ENCODE results near the gene CACNA1C. TPM values are rescaled to one million over a fixed set of nuclear protein-coding genes. Genes with fewer than 3 reads are reported as not detected.

The CACNA1C gene
- polyA plus RNA-seq, 1 of the 3 experiments (the other 2 are of a cell fraction), result 1.5 TPM

- Histone ChIP-seq H3K9me2 (no peaks in the 10 kb centered on the region), H3K4me3 (ENCODE audit: low read depth in 2 of 2, low read length in 1 of 2) (no peak overlapping the region), H3K36me3 (replicated peaks in 1 of 2; ENCODE audit: control insufficient read depth in 1 of 2, insufficient read depth in 2 of 2, low read length in 1 of 2) (no peaks in the 10 kb centered on the region), H3K9ac (no peak overlapping the region), H3K9me3 (no peaks in the 10 kb centered on the region), H2AFZ (ENCODE audit: low read depth) (0 out of 2 replicates have a peak overlapping the region, but pooled peaks have one; percentile 49), H3K4me1 (ENCODE audit: control insufficient read depth in 1 of 2, insufficient read depth in 2 of 2, low read depth in 1 of 2, low read length in 1 of 2) (peaks cover 15 to 20% of the 10 kb centered on the region in 2 experiments; a peak in 2 of 4 replicates), H3K27me3 (ENCODE audit: insufficient read depth) (no peaks in the 10 kb centered on the region), H3K79me2 (ENCODE audit: insufficient read depth) (no peaks in the 10 kb centered on the region), H3K27ac (ENCODE audit: low read depth in 2 of 2, low read length in 1 of 2) (peak overlapping the region in 1 of 2 experiments; percentile 34; a peak in 2 of 4 replicates), H3K4me2 (no peak overlapping the region; the same call in 1 of the 2 replicates), H4K20me1 (ENCODE audit: insufficient read depth) (no peaks in the 10 kb centered on the region), H3F3A (replicated peaks; ENCODE audit: insufficient read depth) (no peaks in the 10 kb centered on the region)
- TF ChIP-seq ELF1 (IDR thresholded peaks at IDR 0.05), result no peak
- TF ChIP-seq CTCF (IDR thresholded peaks at IDR 0.05), result peak; percentile 11; the same call in 1 of the 2 replicates
- TF ChIP-seq FOXJ3 (CRISPR knock-in tag; IDR thresholded peaks at IDR 0.05), result no peak
- no peak for TF ChIP-seq CHD2 (IDR thresholded peaks at IDR 0.05; ENCODE audit: low read length, partially characterized antibody)
- peak; percentile 24; the same call in 1 of the 2 replicates for TF ChIP-seq RAD21 (IDR thresholded peaks at IDR 0.05; ENCODE audit: low read length)
- no peak for DNase-seq
- WGBS (ENCODE audit: low lambda C conversion rate), result 87% methylated on average over 8 of the region's 8 CpGs
- ChIA-PET CTCF (interaction anchor here (0.8 to 1.7 kb wide), 4 partner anchors 12 to 223 kb away, joined by 3 to 6 read pairs (median 4); no protein-coding TSS in a partner anchor), POLR2A (no interaction called here)
Measured at GRCh38 chr12:2358986-2359658, 306.3 kb downstream of the CACNA1C start.

- POLR2A ChIA-PET, result no interaction called here
- CTCF ChIA-PET, result interaction anchor here (0.7 to 3.6 kb wide), 10 partner anchors 11 to 253 kb away, joined by 3 to 30 read pairs (median 6); no protein-coding TSS in a partner anchor
Measured at GRCh38 chr12:2359725-2360629, 307.2 kb downstream of the CACNA1C start.

More at GRCh38 chr12:2359725-2360629, 307.2 kb downstream of the CACNA1C start:
- H3K36me3 ChIP-seq (replicated peaks in 1 of 2; ENCODE audit: control insufficient read depth in 1 of 2, insufficient read depth in 2 of 2, low read length in 1 of 2), result no peaks in the 10 kb centered on the region
- no peak overlapping the region for H2AFZ ChIP-seq (ENCODE audit: low read depth)
- no peak overlapping the region for H3K4me2 ChIP-seq
- H4K20me1 ChIP-seq (ENCODE audit: insufficient read depth), result no peaks in the 10 kb centered on the region
- H3K9ac ChIP-seq, result no peak overlapping the region
- H3K9me2 ChIP-seq, result no peaks in the 10 kb centered on the region
- H3K4me3 ChIP-seq (ENCODE audit: low read depth in 2 of 2, low read length in 1 of 2), result no peak overlapping the region
- H3K79me2 ChIP-seq (ENCODE audit: insufficient read depth), result no peaks in the 10 kb centered on the region
- no peak overlapping the region for H3K27ac ChIP-seq (ENCODE audit: low read depth in 2 of 2, low read length in 1 of 2)
- TF ChIP-seq SMC3 (IDR thresholded peaks at IDR 0.05; ENCODE audit: low read depth, low read length) (no peak), SIN3A (IDR thresholded peaks at IDR 0.05; ENCODE audit: borderline replicate concordance, low read depth, low read length) (no peak), USF2 (IDR thresholded peaks at IDR 0.05; ENCODE audit: borderline replicate concordance, low read depth, low read length) (no peak), ZBTB33 (IDR thresholded peaks at IDR 0.05; ENCODE audit: borderline replicate concordance, low read depth) (no peak), YY1 (IDR thresholded peaks at IDR 0.05; ENCODE audit: low read depth) (no peak), RXRA (IDR thresholded peaks at IDR 0.05; ENCODE audit: borderline replicate concordance, low read depth) (no peak), GABPA (IDR thresholded peaks at IDR 0.05; ENCODE audit: low read depth) (no peak), FOXM1 (IDR thresholded peaks at IDR 0.05; ENCODE audit: low read depth) (no peak), RCOR1 (IDR thresholded peaks at IDR 0.05; ENCODE audit: low read length) (no peak), MEF2A (IDR thresholded peaks at IDR 0.05; ENCODE audit: borderline replicate concordance, low read depth) (no peak), EZH2phosphoT487 (IDR thresholded peaks at IDR 0.05; ENCODE audit: borderline replicate concordance, low read depth) (no peak), RFX5 (IDR thresholded peaks at IDR 0.05; ENCODE audit: low read length) (no peak), TAF1 (IDR thresholded peaks at IDR 0.05; ENCODE audit: borderline replicate concordance, low read depth, low read length) (no peak)
- H3K4me1 ChIP-seq (ENCODE audit: control insufficient read depth in 1 of 2, insufficient read depth in 2 of 2, low read depth in 1 of 2, low read length in 1 of 2), result peaks cover 14 to 15% of the 10 kb centered on the region in 2 experiments; a peak in 2 of 4 replicates
- 71% methylated on average over 11 of the region's 15 CpGs for whole genome bisulfite sequencing (ENCODE audit: low lambda C conversion rate)
- no peak for DNase-seq
- H3F3A ChIP-seq (replicated peaks; ENCODE audit: insufficient read depth), result no peaks in the 10 kb centered on the region
- H3K9me3 ChIP-seq, result no peaks in the 10 kb centered on the region
- no peaks in the 10 kb centered on the region for H3K27me3 ChIP-seq (ENCODE audit: insufficient read depth)
